GM23338 (cell line): ENCODE results near the gene ZBTB42. TPM values are rescaled to one million over a fixed set of nuclear protein-coding genes. Genes with fewer than 3 reads are reported as not detected.

Experiments
- ATAC-seq: fragments of 200-7000 bp; cut with Tn5 transposase; 3 replicates; pipeline ENCODE4 v1.9.1; 2020
- DNase-seq: peaks from one replicate; pipeline ENCODE4 v3.0.0-alpha.2; 2015; ENCODE audit warnings: low spot score
- H2AFZ ChIP-seq: fragments of 200-600 bp; sonication (generic); 2 replicates; pipeline ENCODE4 v1.8.0; 2016; ENCODE audit warnings: antibody characterized with exemption, mild to moderate bottlenecking, moderate library complexity
- H3F3A ChIP-seq: fragments of 200-600 bp; sonication (generic); replicated peaks from 2 replicates; pipeline ENCODE4 v1.8.0; 2017; ENCODE audit warnings: antibody characterized with exemption, mixed run types, low read depth
- H3K27ac ChIP-seq: fragments of 200-600 bp; sonication (generic); 2 replicates; pipeline ENCODE4 v1.6.1; 2016; ENCODE audit warnings: low read depth
- H3K27me3 ChIP-seq: fragments of 200-600 bp; sonication (generic); 2 replicates; pipeline ENCODE4 v1.8.0; 2016; ENCODE audit warnings: mild to moderate bottlenecking, mixed run types, moderate library complexity; ENCODE audit not compliant: insufficient read depth
- H3K36me3 ChIP-seq: fragments of 200-600 bp; sonication (generic); 2 replicates; pipeline ENCODE4 v1.8.0; 2016; ENCODE audit warnings: mild to moderate bottlenecking; ENCODE audit not compliant: insufficient read depth
- H3K4me1 ChIP-seq: fragments of 200-600 bp; sonication (generic); 2 replicates; pipeline ENCODE4 v1.8.0; 2016; ENCODE audit warnings: mild to moderate bottlenecking, moderate library complexity; ENCODE audit not compliant: insufficient read depth
- H3K4me2 ChIP-seq: fragments of 200-600 bp; sonication (generic); 2 replicates; pipeline ENCODE4 v1.7.1; 2017; ENCODE audit warnings: mixed run types
- H3K4me3 ChIP-seq: fragments of 200-600 bp; sonication (generic); 2 replicates; pipeline ENCODE4 v1.6.1; 2016; ENCODE audit warnings: mixed run types
- H3K79me2 ChIP-seq: fragments of 200-600 bp; sonication (generic); replicated peaks from 2 replicates; pipeline ENCODE4 v1.8.0; 2017; ENCODE audit warnings: mild to moderate bottlenecking; ENCODE audit not compliant: insufficient read depth
- H3K9me2 ChIP-seq: fragments of 200-600 bp; sonication (generic); 2 replicates; pipeline ENCODE4 v1.8.0; 2017; ENCODE audit not compliant: insufficient read depth
- H4K20me1 ChIP-seq: fragments of 200-600 bp; sonication (generic); replicated peaks from 2 replicates; pipeline ENCODE4 v1.8.0; 2017; ENCODE audit warnings: mild to moderate bottlenecking; ENCODE audit not compliant: insufficient read depth
- H3K27ac Mint-ChIP-seq: 2 replicates; pipeline ENCODE4 v1.8.0; 2020; ENCODE audit warnings: inconsistent platforms, mild to moderate bottlenecking, moderate library complexity, mixed read lengths
- H3K27me3 Mint-ChIP-seq: 3 replicates; pipeline ENCODE4 v1.8.0; 2022; ENCODE audit warnings: low read depth, mild to moderate bottlenecking, moderate library complexity, mixed read lengths, inconsistent platforms; ENCODE audit not compliant: insufficient read depth, poor library complexity
- H3K36me3 Mint-ChIP-seq: 3 replicates; pipeline ENCODE4 v1.8.0; 2021; ENCODE audit warnings: low read depth, mild to moderate bottlenecking, inconsistent platforms, moderate library complexity, mixed read lengths
- H3K4me1 Mint-ChIP-seq: 3 replicates; pipeline ENCODE4 v1.8.0; 2020; ENCODE audit warnings: mild to moderate bottlenecking, inconsistent platforms, mixed read lengths
- H3K4me3 Mint-ChIP-seq: 3 replicates; pipeline ENCODE4 v1.8.0; 2021; ENCODE audit warnings: moderate library complexity, mild to moderate bottlenecking, inconsistent platforms, mixed read lengths
- H3K9me3 Mint-ChIP-seq: 3 replicates; pipeline ENCODE4 v1.8.0; 2020; ENCODE audit warnings: moderate library complexity, mild to moderate bottlenecking, inconsistent platforms, mixed read lengths
- CREB1 ChIP-seq: fragments of 250-450 bp; sonication (Bioruptor Pico); IDR thresholded peaks from 2 replicates; pipeline ENCODE4 v1.5.0; 2020; ENCODE audit warnings: low read depth, mild to moderate bottlenecking, moderate library complexity
- CTCF ChIP-seq, 2 experiments: fragments of 200-600 bp in 1 of 2; sonication (generic) in 1 of 2; conservative IDR thresholded peaks; 2 replicates each; pipeline versions ENCODE4 v1.5.1 to v1.6.1; 2016 to 2017; ENCODE audit warnings: antibody characterized with exemption in 2 of 2, low read depth in 2 of 2, mild to moderate bottlenecking in 2 of 2, moderate library complexity in 1 of 2
- ETS1 ChIP-seq: IDR thresholded peaks from 2 replicates; pipeline ENCODE4 v1.6.1; 2016; ENCODE audit warnings: antibody characterized with exemption
- EZH2 ChIP-seq: fragments of 200-600 bp; sonication (generic); IDR thresholded peaks from one replicate; pipeline ENCODE4 v1.8.0; 2017; ENCODE audit warnings: antibody characterized with exemption, mild to moderate bottlenecking, low read depth; ENCODE audit not compliant: unreplicated experiment
- EZH2phosphoT487 ChIP-seq: fragments of 200-600 bp; sonication (generic); IDR thresholded peaks from one replicate; pipeline ENCODE4 v1.8.1; 2018; ENCODE audit warnings: antibody characterized with exemption; ENCODE audit not compliant: unreplicated experiment
- JUNB ChIP-seq: IDR thresholded peaks from one replicate; pipeline ENCODE4 v1.6.1; 2016; ENCODE audit warnings: antibody characterized with exemption; ENCODE audit not compliant: unreplicated experiment
- NANOG ChIP-seq: IDR thresholded peaks from 2 replicates; pipeline ENCODE4 v1.6.1; 2016; ENCODE audit warnings: antibody characterized with exemption, borderline replicate concordance
- POLR2AphosphoS5 ChIP-seq: IDR thresholded peaks from 2 replicates; pipeline ENCODE4 v1.6.1; 2016; ENCODE audit warnings: antibody characterized with exemption, low read depth
- REST ChIP-seq: IDR thresholded peaks from one replicate; pipeline ENCODE4 v1.6.1; 2018; ENCODE audit warnings: antibody characterized with exemption; ENCODE audit not compliant: unreplicated experiment
- STAT1 ChIP-seq: IDR thresholded peaks from one replicate; pipeline ENCODE4 v1.6.1; 2016; ENCODE audit warnings: antibody characterized with exemption; ENCODE audit not compliant: unreplicated experiment
- ZNF114 ChIP-seq: fragments of 250-450 bp; sonication (Bioruptor Pico); IDR thresholded peaks from 2 replicates; pipeline ENCODE4 v1.5.0; 2020; ENCODE audit warnings: mild to moderate bottlenecking, moderate library complexity
- ZNF331 ChIP-seq: fragments of 250-450 bp; sonication (Bioruptor Pico); IDR thresholded peaks from 2 replicates; pipeline ENCODE4 v1.5.0; 2020; ENCODE audit warnings: low read depth, mild to moderate bottlenecking, moderate library complexity
- ZNF462 ChIP-seq: fragments of 250-450 bp; sonication (Bioruptor Pico); IDR thresholded peaks from 2 replicates; pipeline ENCODE4 v1.5.0; 2020; ENCODE audit warnings: mild to moderate bottlenecking, moderate library complexity
- polyA plus RNA-seq: library from polyadenylated mRNA; unstranded; fragments of >200 nt; fragmentation: Nextera tagmentation; extraction: Ambion mirVana; gene quantifications from 2 replicates; pipeline ENCODE4 v1.2.1, GENCODE V29; 2016
- total RNA-seq: library from RNA; depleted of rRNA; stranded (reverse); fragments of >200 nt; shearing (Covaris generic); gene quantifications from 2 replicates; pipeline ENCODE4 v1.2.3, GENCODE V29; 2014

The ZBTB42 gene
- total and polyA plus RNA-seq, 2 experiments from 2014 or later = 0.70 to 4.4 TPM

GRCh38 chr14:104845033-104845666, 44.2 kb downstream of the ZBTB42 start:
- DNase-seq (no peak), ATAC-seq (no peak)
- H3K9me3 Mint-ChIP-seq = no peaks in the 10 kb centered on the region; the same call in 2 of the 3 replicates
- peaks cover 12% of the 10 kb centered on the region; the same call in 2 of the 3 replicates for H3K4me1 Mint-ChIP-seq
- peaks cover 35% of the 10 kb centered on the region for H3K27me3 Mint-ChIP-seq
- Histone ChIP-seq H3K4me3 (peak overlapping the region; percentile 71; the same call in 1 of the 2 replicates), H3K27ac (no peak overlapping the region), H3K36me3 (no peaks in the 10 kb centered on the region), H3K27me3 (peaks cover 37% of the 10 kb centered on the region), H3K4me2 (peak overlapping the region; percentile 85; the same call in 1 of the 2 replicates), H3K4me1 (peaks cover 9% of the 10 kb centered on the region; the same call in 1 of the 2 replicates), H2AFZ (no peak overlapping the region), H3F3A (peaks cover 11% of the 10 kb centered on the region), H3K79me2 (no peaks in the 10 kb centered on the region), H3K9me2 (no peaks in the 10 kb centered on the region), H4K20me1 (no peaks in the 10 kb centered on the region)
- no peak for TF ChIP-seq JUNB
- no peak for TF ChIP-seq EZH2phosphoT487
- no peak for TF ChIP-seq EZH2
- TF ChIP-seq STAT1 = no peak
- TF ChIP-seq REST = no peak
- no peak for TF ChIP-seq ZNF331 (CRISPR knock-in tag)
- no peak for TF ChIP-seq ZNF114 (CRISPR knock-in tag)
- no peak for TF ChIP-seq NANOG
- TF ChIP-seq ETS1 = no peak
- TF ChIP-seq CREB1 (CRISPR knock-in tag) = no peak
- no peak for TF ChIP-seq CTCF (conservative IDR thresholded peaks at IDR 0.05; ENCODE audit: low read depth in 2 of 2)
- TF ChIP-seq ZNF462 = no peak
- no peak for TF ChIP-seq POLR2AphosphoS5
- H3K27ac Mint-ChIP-seq = no peak overlapping the region
- H3K4me3 Mint-ChIP-seq = peak overlapping the region; percentile 79
- no peaks in the 10 kb centered on the region for H3K36me3 Mint-ChIP-seq
